Stimulated activated CD8-positive, alpha-beta memory T cell treated with anti-CD3 and anti-CD28 coated beads, Interleukin-2, amount 100 ng/mL, for 1 hour (primary cell): ENCODE results near the gene DUSP1.

ENCODE experiments used
- DNase-seq, 2 donors: peaks; one replicate each; pipeline ENCODE4 v3.0.0-alpha.2; 2020; ENCODE audit warnings: low read depth in 2 of 2

Gene DUSP1

DNA sequence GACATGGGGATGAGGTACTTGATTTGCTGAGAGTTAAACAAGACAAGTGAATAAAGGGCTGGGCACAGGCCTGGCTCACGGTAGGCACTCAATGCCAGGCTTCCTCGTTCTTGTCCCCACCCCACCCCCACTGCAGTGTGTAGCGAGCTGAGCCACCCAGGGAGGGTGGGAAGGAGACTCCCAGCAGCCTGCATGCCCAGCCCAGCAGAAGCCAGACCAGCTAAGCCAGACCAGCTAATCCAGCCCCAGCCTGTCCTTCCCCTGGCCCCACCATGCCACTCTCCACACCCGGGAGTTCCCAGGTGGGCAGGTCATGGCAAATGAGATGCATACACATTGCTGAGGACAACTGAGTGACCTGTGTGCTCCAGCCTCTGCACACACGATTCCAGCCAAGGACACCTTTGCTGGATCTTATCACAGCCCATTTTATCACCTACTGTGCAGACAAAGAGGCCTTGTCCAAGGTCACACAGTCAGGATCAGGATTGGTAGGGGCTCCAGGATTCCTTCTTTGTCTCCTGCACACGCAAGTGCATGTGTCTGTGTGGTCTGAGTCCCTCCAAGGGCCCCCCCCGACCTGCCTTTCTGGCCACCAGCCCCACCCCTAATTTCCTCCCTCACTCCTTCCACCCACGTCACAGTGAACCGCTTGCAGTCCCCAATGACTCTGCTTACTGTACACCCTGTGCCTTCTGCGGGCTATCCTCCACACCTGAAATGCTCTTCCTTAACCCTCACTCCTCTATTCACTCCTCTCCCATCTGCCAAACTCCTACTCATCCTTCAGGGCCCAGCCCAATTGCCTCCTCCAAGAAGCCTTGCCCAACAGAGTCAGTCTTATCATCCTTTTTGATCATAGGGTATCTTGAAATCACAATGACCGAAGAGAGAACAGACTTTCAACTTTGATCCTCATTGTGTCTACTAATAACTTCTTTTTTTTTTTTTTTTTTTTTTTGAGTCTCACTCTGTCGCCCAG is 26.6 kb downstream of the DUSP1 start:
- no peak for DNase-seq

DNA sequence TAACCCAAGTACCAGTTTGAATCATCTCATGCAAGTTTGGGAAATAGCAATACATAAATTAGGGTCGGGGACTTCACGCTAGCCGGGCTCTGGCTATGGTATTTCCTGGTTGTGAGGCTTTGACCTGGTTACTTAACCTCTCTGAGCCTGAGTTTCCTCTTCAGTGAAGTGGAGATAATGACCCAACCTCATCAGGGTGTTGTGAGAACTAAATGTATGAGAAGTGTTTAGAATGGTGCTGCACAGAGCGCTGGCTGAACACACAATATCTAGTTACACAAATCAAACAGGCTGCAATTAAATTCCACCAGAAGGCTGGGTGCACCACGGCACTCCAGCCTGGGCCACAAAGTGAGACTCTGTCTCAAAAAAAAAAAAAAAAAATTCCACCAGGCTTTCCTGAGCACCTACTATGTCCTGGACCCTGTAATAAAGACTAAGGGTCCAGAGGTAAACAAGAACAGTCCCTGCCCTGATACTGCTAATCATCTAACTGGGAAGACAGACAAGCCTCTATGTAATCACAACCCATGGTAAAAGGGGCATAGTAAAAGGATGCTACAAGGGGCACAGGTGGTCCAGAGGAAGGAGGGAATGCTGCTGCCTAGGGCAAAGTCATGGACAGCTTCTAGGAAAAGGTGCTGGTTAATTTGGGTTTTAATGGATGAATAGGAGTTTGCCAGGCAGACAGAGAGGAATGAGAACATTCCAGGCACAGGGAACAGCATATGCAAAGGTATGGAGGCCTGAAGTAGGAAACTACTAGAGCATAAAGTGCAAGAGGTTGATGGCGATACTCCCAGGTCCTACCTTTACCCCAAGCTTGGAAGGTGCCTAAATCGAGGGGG is 27.7 kb downstream of the DUSP1 start:
- no peak for DNase-seq

DNA sequence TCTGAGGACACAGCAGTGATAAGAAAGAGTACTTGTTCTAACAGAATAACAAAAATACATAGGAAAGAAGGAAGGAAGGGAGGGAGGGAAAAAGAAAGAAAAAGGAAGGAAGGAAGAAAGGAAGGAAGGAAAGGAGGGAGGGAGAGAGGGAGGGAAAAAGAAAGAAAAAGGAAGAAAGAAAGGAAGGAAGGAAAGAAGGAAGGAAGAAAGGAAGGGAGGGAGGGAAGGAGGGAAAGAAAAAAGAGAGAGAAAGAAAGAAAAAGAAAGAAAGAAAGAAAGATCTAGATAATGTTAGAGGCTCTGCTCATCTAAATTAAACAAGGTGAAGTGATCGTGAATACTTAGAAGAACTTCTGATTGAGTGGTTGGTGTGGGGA is 29.8 kb downstream of the DUSP1 start:
- no peak for DNase-seq

DNA sequence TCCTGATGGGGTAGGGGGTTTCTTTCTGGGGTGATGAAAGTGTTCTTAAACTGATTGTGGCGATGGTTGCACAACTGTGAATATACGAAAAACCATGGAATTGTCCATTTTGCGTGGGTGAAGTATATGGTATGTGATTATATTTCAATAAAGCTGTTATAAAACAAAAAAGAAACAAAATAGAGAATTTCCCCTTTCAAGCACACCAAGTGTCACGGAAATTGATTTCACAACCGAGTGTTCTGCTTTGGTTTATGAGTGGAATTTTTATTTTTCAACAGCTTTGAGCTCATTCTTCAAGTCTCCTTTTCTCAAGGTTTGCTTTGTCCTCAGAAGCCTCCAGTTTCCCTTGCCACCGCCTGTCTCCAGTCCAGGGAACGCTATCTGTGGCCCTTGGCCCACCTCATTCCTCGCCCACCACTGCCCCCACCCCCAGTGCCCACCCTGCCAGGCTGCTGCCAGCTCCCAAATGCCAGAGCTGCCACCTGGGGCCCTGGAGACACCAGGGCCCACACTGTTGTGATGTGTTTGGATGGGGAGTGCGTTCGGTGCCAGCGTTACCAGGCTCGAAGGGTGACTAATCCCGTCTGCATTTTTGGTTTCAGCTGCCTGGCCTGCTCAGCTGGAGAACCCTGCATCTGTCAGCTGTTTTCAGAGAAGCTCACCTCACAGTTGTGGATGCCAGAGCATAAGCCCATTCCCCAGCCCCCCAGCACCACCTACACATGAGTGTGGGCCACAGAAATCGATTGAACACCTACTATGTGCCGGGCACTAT is 30.4 kb downstream of the DUSP1 start:
- DNase-seq = no peak

DNA sequence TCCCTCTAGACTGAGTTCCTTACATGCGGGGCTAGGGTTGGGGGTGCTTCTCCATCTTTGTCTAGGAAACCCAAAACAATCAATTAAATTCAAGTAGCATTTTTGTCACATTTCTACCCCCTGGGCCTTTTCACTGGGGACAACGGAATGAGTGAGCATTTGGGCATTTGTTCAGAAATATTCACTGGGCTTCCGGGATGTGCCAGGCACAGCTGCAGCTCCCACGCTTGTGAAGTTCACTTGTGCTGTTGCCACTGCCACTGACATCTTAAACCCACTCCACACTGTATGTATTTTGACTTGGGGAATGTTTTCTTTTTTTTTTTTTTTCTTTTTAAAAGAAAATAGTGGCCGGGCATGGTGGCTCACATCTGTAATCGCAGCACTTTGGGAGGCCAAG is 31.6 kb downstream of the DUSP1 start:
- no peak for DNase-seq

DNA sequence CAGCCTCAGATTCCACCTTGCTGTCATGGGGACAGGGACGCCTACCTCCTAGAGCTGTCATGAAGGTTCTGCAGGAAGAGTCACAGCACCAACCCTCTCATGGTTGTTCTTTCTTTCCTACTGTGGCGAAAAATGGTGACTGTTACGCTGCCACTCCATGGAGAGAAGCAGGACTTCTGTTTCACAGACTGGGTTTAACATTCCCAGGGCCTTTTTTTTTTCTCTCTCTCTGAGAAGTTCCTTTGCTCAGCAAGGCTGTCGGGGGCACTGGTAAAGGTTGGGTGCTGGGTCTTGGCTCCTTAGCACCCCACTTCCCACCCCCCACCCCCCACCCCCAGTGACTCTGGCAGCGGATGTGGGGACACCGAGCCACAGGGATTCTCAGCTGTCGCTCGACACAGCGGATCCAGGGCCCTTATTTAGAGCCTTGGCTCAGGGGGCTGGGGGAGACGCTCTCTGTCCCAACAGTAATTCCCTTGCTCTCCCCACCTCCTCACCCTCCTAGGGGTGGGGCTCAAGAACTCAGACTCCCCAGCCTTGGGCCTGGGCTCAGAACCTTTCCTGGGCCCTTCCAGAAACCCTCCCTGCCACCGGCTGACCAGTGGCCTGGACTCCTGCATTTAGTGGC is 34.4 kb downstream of the DUSP1 start:
- no peak for DNase-seq

DNA sequence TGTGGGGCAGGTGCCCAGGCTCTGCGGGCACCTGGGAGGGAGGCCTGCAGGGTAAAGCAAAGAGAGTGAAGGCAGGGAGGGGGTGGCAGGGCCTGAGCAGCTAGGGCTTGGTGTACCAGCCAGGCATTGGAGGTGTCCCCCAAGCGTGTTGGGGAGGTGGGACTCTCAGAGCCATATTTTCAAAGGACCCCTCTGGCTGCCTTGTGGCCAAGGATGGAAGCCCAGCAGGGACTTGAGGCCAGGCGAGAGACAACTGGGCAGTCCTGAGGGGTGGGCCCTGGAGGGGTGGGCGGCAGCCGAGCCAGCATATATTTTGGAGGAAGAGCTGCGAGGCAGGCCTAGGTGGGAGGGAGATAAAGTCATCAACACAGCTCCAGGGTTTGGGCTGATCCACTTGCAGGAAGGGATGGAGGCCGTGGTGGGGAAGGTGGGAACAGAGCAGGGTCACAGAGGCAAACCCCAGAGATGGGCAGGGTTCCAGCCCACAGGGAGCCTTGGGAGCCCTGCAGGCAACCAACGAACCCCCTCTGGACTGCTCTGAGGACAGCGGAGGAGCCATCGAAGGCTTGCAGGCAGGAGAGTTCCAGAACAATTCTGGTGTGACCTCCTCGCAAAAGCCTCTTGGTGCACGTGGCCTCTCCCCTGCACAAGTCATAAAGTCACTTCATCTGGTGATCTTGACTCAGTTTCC is 35.7 kb downstream of the DUSP1 start:
- no peak for DNase-seq

DNA sequence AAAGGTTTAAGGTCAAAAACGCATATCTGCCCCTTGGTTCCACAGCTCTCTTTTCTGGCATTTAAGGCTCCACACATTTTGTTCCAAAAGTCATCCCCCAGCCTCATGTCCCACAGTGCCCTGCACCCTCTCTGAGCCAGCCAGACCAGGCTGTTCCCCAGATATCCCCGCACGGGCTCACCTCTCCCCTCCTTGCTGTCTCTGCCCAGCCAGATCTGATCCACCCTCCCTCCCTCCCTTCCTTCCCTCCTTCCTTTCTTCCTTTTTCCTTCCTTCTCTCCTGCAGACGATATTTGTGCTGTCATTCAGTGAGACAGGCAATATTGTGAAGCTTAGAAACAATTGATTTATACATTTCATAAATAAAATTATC is 37.0 kb downstream of the DUSP1 start:
- DNase-seq = no peak

DNA sequence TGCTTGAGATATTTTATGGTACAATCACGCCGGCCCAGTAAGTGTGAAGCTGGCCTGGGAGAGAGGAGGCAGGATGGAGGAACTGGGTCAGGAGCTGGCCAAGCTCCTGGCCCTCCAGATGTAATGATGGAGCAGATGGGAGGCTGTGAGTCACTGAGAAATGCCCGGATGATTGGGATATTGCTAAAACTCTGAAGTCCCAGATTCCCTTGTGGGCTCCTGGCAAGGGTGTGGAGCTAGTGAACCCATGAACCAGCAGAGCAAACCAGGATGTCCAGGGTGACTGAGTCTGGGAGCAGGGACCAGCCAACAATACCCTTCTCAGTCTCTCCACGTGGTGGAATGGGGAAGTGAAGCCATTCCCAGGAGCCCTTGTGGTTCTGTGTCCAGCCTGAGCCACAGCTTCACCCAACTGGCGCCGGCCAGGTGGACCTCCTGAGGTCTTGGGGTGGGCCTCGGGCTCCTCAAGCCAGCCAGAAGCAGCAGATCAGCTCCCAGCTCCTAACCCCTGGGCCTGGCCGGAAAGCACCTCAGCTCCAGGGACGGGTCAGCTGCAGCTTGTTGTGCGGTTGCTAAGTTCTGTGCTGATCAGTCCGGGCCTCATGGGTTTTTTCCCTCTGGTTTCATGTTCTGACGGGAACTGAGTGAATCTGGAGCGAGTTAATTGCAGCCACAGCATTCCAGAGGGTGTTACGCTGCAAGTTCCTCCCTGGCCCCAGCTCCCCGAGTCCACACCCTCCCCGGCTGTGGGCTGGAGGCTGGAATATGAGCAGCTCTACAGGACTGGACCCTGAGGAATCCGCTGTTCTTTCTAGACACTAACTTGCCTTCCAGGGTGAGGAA is 37.6 kb downstream of the DUSP1 start:
- DNase-seq = no peak

DNA sequence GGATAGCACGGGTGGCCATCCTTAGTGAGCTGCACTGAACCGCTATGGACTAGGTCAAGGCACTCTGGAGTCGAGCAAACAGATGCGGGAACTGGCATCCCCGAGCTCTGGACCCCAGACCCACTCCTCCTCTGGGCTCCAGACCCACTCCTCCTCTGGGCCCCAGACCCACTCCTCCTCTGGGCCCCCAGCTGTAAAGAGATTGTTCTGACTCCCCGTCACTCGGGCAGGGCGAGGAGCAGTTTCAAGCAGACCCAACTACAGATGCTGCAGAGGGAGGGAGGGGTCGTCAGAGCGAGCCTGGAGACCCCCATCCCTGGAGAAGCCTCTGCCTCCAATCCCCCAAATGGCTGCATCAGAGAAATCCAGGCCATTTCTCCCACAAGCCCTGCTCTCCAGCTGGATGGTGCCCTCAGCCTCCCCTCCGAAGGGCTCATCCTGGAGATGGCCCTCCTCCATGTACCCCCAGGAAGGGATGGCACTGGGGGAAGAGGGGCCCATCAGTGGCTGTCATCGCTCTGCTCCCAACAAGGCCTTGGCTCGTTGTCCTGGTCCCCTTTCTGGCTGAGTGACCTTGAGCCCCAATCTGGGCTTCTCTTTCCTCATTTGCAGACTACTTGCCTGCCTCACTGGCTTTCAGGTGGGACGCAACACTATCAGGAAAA is 38.7 kb downstream of the DUSP1 start:
- no peak for DNase-seq

DNA sequence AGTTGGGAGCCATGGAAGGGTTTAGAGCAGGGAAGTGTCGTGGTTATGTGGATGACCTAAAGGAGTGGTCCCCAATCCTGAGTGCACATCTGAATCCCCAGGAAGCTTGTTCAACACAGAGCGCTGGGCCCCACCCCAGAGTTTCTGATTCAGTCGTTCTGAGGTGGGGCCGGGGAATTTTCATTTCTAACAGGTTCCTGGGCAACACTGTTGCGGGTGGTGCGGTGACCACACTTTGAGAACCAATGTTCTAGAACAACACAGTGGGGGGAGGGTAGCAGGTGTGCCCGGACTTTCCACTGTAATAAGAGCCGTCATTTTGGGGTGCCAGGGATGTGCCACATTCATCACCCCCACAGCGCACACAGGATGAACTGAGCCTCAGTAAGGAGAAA is 39.3 kb downstream of the DUSP1 start:
- no peak for DNase-seq

DNA sequence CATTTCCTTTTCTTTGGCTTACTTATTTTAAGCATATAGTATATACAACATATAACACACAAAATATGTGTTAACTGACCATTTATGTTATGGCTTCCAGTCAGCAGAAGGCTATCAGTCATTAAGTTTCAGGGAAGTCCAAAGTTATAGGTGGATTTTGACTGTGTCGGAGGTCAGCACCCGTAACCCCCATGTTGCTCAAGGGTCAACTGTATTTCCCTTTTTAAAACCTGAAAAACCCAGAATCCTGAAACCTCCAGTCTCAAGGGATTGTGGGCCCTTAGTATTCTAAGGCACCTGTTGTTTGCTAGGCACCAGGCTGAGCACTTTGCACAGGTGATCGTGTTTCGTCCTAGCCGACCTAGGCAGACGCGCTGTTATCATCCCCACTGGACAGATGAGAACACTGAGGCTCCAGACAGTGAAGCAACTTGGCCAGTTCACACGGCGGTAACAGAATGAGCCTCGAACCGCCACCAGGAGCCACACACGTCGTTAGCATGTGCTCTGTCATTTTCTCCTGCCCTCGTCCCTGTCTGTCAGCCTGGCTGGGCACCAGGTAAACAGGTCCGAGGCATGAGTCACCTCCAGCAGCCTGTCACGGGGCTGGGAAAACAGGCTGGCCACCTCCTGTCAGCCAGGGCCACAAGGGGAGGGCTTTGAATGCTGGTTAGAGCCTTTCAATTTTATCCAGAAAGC is 39.9 kb downstream of the DUSP1 start:
- DNase-seq = no peak

DNA sequence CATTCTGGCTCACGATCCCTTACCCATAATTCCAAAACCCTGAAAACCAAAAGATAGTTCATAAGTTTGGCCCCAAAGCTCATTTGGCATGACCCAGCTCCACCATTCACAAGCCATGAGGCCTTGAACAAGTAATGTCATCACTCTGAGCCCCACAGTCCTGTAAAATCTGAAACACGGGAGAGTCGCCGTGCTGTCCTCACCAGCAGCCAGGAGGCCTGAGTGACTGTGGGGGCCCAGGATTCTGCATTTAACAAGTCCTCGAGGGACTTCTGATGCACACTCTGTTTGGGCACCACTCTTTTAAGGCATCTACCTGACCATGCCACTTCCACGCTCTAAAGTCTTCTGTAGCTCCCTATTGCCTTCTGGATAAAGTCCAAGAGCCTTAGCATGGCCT is 40.8 kb downstream of the DUSP1 start:
- no peak for DNase-seq

DNA sequence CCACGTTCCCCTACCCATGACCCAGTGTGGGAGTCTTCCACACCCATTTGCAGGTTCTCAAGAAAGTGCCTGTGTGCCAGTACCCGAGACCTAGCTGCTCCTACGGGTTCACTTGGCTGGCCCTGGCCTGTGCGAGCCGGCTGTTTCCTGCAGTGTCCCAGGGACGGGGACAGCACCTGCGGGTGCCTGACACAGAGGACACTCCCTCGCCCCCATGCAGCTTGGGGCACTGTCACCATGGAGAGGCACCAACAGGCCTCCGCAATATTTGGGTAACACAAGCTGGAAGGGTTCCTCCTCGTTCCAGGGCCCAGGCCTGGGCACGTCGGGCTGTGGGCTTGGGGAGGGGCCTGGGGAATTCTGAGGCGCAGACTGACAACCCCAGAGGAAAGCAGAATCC is 41.4 kb downstream of the DUSP1 start:
- DNase-seq = no peak

DNA sequence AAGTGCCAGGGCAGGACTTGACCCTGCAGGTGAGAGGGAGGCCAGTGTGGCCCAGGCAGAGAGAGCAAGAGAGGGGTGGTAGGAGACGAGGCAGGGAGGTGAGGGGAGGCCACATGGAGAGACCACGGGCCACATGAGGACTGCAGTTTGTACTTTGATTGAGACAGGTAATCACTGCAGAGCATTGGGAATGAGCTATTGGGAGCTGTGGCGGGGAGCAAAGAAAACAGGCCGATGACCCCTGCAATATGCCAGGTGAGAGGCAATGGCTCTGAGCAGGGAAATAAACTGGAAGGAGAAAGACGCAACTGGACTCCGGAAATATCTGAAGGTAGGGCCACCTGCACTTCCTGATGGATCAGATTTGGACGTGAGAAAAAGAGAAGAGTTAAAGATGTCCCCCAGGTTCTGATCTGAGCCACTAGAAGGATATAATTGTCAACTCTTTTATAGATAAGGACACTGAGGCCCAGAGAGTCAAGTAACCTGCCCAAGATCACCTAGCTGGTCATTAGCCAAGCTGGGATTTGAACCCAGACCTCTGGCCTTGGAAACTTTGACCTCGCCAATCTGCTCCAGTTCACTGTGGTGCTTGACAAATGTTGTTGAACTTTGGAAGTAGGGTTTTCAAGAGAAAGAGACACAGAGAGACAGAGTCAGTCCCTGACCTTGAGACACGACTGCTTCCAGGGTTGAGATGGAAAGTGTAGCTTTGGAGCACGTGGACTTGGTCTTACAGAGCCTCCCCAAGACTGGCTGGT is 42.3 kb downstream of the DUSP1 start:
- no peak for DNase-seq

DNA sequence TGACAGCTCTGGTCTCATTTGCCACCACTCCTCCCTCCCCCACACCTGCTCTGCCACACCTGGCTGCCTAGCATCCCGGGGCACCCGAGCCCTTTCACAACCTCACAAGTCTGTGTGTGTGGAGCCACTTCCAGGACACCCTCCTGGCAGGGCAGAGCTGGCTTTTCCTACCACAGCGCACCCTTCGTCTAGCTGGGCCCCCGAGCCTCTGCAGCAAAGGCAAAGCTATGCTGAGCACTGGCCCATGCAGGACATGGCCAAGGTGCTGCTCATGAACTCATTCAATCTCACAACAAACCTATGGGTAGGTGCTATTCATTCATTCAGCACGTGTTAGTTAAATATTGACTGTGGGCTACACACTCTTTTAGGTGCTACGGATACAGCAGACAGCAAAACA is 43.4 kb downstream of the DUSP1 start:
- DNase-seq = no peak

DNA sequence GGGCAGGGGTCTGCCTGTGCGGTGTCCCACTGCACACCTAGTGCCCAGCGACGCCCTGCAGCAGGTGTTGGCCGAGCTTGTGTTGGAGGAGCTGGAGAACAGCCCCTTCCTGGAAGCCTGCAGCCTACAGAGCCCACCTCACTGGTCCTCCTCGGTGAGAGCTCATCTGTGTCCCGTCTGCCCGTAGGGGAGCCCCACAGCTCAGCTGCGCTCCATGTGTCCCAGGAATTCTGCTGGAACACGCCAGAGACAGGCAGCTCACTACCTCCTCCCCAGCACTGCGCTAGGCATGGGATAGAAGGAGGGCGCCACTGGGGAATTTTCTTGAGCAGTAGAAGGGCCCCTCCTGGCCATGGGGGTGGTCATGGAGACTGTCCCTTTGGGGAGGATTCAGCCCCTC is 44.0 kb downstream of the DUSP1 start:
- DNase-seq = no peak

DNA sequence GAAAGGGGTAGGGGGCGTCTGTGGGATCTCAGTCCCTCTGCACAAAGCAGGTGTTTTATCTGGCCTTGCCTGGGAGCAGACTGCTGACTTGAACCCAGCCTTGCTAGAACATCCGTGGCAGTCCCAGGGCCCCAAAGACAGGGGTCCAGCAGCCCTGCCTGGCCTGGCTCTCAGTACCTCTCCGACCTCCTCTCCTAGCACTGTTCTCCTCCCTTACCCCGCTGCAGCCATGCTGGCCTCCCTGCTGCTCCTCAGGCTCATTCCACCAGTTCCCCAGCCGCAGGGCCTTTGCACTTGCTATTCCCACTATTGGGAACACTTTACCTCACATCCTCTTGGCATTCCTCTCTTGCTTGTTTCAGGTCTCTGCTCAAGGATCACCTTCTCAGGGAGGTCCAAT is 45.2 kb downstream of the DUSP1 start:
- no peak for DNase-seq
